ENCODE measurements around the gene MPPE1. TPM values are rescaled to one million over a fixed set of nuclear protein-coding genes. Genes with fewer than 3 reads are reported as not detected.
A peak's percentile ranks its signal among the peaks of the same experiment; 100 is the strongest.

Gene MPPE1
- total RNA-seq, 1 donor from 2014 or later = 37.5 TPM

GRCh38 chr18:11871501-11871900, 36.6 kb downstream of the MPPE1 start:
- H3K27ac Mint-ChIP-seq = no peak overlapping the region
- peaks cover 6% of the 10 kb centered on the region for H3K9me3 Mint-ChIP-seq
- intact Hi-C loops (cut with micrococcal nuclease) = no loop called here
- H3K4me1 Mint-ChIP-seq (ENCODE audit: low read depth) = peaks cover 2% of the 10 kb centered on the region
- peaks cover 4% of the 10 kb centered on the region for H3K36me3 Mint-ChIP-seq (ENCODE audit: low read depth)
- no peak for DNase-seq (ENCODE audit: low spot score)
- no peak overlapping the region for H3K4me3 Mint-ChIP-seq (ENCODE audit: low read depth)
- peaks cover 5% of the 10 kb centered on the region for H3K27me3 Mint-ChIP-seq (ENCODE audit: low read depth)

GRCh38 chr18:11868230-11868629, 39.9 kb downstream of the MPPE1 start:
- Mint-ChIP-seq H3K9me3 (no peaks in the 10 kb centered on the region), H3K36me3 (ENCODE audit: low read depth) (no peaks in the 10 kb centered on the region), H3K4me3 (ENCODE audit: low read depth) (no peak overlapping the region), H3K4me1 (ENCODE audit: low read depth) (peaks cover 2% of the 10 kb centered on the region), H3K27ac (no peak overlapping the region), H3K27me3 (ENCODE audit: low read depth) (peaks cover 5% of the 10 kb centered on the region)
- no peak for DNase-seq (ENCODE audit: low spot score)
- intact Hi-C loops (cut with micrococcal nuclease) = no loop called here

GRCh38 chr18:11866764-11867163, 41.4 kb downstream of the MPPE1 start:
- H3K27ac Mint-ChIP-seq = no peak overlapping the region
- no peaks in the 10 kb centered on the region for H3K36me3 Mint-ChIP-seq (ENCODE audit: low read depth)
- peaks cover 2% of the 10 kb centered on the region for H3K4me1 Mint-ChIP-seq (ENCODE audit: low read depth)
- intact Hi-C loops (cut with micrococcal nuclease) = no loop called here
- H3K4me3 Mint-ChIP-seq (ENCODE audit: low read depth) = no peak overlapping the region
- no peak for DNase-seq (ENCODE audit: low spot score)
- peaks cover 2% of the 10 kb centered on the region for H3K27me3 Mint-ChIP-seq (ENCODE audit: low read depth)
- H3K9me3 Mint-ChIP-seq = no peaks in the 10 kb centered on the region

GRCh38 chr18:11866329-11866728, 41.8 kb downstream of the MPPE1 start:
- Mint-ChIP-seq H3K27ac (no peak overlapping the region), H3K4me3 (ENCODE audit: low read depth) (no peak overlapping the region), H3K36me3 (ENCODE audit: low read depth) (no peaks in the 10 kb centered on the region), H3K27me3 (ENCODE audit: low read depth) (peaks cover under 1% of the 10 kb centered on the region), H3K4me1 (ENCODE audit: low read depth) (peaks cover under 1% of the 10 kb centered on the region), H3K9me3 (no peaks in the 10 kb centered on the region)
- no peak for DNase-seq (ENCODE audit: low spot score)
- intact Hi-C loops (cut with micrococcal nuclease) = no loop called here

DNA sequence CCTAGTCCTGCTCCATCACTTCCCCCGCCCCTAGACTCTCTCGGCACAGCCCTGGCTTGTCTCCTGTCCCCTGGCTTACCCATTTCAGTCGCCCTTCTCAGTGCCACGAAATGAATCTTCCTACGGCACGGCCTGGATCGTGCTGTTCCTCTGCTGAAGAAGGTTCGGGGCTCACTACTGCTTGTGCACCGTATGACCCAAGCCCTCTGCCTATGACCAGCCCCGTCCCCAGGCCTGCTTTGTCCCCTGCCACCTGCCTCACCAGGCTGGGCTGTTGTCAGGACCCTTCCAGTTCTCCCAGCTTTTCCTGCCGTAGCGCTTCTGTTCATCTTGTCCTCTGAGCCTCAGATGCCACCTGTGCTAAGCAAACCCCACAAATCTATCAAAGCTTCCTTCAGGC, 43.0 kb downstream of the MPPE1 start:
- intact Hi-C loops (cut with micrococcal nuclease) = no loop called here
- no peak for DNase-seq (ENCODE audit: low spot score)
- Mint-ChIP-seq H3K27ac (no peak overlapping the region), H3K4me3 (ENCODE audit: low read depth) (no peak overlapping the region), H3K9me3 (no peaks in the 10 kb centered on the region), H3K27me3 (ENCODE audit: low read depth) (no peaks in the 10 kb centered on the region), H3K4me1 (ENCODE audit: low read depth) (peaks cover 6% of the 10 kb centered on the region), H3K36me3 (ENCODE audit: low read depth) (no peaks in the 10 kb centered on the region)

- no peak overlapping the region for H3K27ac Mint-ChIP-seq
- H3K27me3 Mint-ChIP-seq (ENCODE audit: low read depth) = no peaks in the 10 kb centered on the region
- H3K36me3 Mint-ChIP-seq (ENCODE audit: low read depth) = no peaks in the 10 kb centered on the region
Measured at GRCh38 chr18:11864471-11864870, 43.6 kb downstream of the MPPE1 start.

DNA sequence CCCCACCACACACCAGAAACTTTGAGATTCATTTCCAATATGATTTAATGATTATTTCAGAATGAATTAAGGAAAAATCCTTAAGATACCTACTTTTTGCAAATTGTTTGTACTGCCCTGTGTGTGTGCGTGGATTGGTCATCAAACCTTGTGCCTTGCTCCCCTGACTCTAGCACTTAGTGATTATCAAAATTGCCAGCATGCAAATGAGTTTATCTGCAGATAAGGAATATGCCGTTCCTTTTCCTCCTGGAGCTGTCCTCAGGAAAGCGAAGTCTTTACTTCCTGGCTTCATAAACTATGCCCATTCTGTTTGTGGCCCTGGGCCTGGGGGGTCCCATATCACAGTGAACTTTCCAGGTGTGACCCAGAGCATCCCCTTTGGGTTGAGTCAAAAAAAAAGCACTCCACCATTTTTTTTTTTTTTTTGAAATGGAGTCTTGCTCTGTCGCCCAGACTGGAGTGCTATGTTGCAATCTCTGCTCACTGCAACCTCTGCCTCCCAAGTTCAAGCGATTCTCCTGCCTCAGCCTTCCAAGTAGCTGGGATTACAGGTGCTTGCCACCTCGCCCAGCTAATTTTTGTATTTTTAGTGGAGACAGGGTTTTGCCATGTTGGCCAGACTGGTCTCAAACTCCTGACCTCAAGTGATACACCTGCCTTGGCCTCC, 45.5 kb downstream of the MPPE1 start:
- Mint-ChIP-seq H3K27me3 (ENCODE audit: low read depth) (no peaks in the 10 kb centered on the region), H3K4me1 (ENCODE audit: low read depth) (peaks cover 20% of the 10 kb centered on the region), H3K36me3 (ENCODE audit: low read depth) (no peaks in the 10 kb centered on the region), H3K4me3 (ENCODE audit: low read depth) (no peak overlapping the region), H3K27ac (no peak overlapping the region), H3K9me3 (no peaks in the 10 kb centered on the region)
- no peak for DNase-seq (ENCODE audit: low spot score)
- intact Hi-C loops (cut with micrococcal nuclease) = no loop called here

More at GRCh38 chr18:11864471-11864870, 43.6 kb downstream of the MPPE1 start:
- intact Hi-C loops (cut with micrococcal nuclease) = no loop called here
- no peaks in the 10 kb centered on the region for H3K9me3 Mint-ChIP-seq
- no peak for DNase-seq (ENCODE audit: low spot score)
- no peak overlapping the region for H3K4me3 Mint-ChIP-seq (ENCODE audit: low read depth)
- H3K4me1 Mint-ChIP-seq (ENCODE audit: low read depth) = peaks cover 9% of the 10 kb centered on the region

- intact Hi-C loops (cut with micrococcal nuclease) = no loop called here
- Mint-ChIP-seq H3K9me3 (no peaks in the 10 kb centered on the region), H3K27me3 (ENCODE audit: low read depth) (no peaks in the 10 kb centered on the region), H3K36me3 (ENCODE audit: low read depth) (no peaks in the 10 kb centered on the region), H3K4me3 (ENCODE audit: low read depth) (no peak overlapping the region), H3K4me1 (ENCODE audit: low read depth) (peaks cover 26% of the 10 kb centered on the region), H3K27ac (no peak overlapping the region)
- no peak for DNase-seq (ENCODE audit: low spot score)
Measured at GRCh38 chr18:11861583-11862288, 46.4 kb downstream of the MPPE1 start.

GRCh38 chr18:11860594-11861450, 47.3 kb downstream of the MPPE1 start:
- no peak overlapping the region for H3K4me3 Mint-ChIP-seq (ENCODE audit: low read depth)
- peak overlapping the region; percentile 65 for H3K27ac Mint-ChIP-seq
- peaks cover 26% of the 10 kb centered on the region for H3K4me1 Mint-ChIP-seq (ENCODE audit: low read depth)
- no peaks in the 10 kb centered on the region for H3K36me3 Mint-ChIP-seq (ENCODE audit: low read depth)
- intact Hi-C loops (cut with micrococcal nuclease) = no loop called here
- H3K27me3 Mint-ChIP-seq (ENCODE audit: low read depth) = no peaks in the 10 kb centered on the region
- DNase-seq (ENCODE audit: low spot score) = no peak
- no peaks in the 10 kb centered on the region for H3K9me3 Mint-ChIP-seq

- Mint-ChIP-seq H3K9me3 (no peaks in the 10 kb centered on the region), H3K4me3 (ENCODE audit: low read depth) (no peak overlapping the region), H3K27me3 (ENCODE audit: low read depth) (no peaks in the 10 kb centered on the region), H3K4me1 (ENCODE audit: low read depth) (peaks cover 28% of the 10 kb centered on the region), H3K27ac (peak overlapping the region; percentile 65), H3K36me3 (ENCODE audit: low read depth) (peaks cover 1% of the 10 kb centered on the region)
- no peak for DNase-seq (ENCODE audit: low spot score)
- intact Hi-C loops (cut with micrococcal nuclease) = loop anchor here (10.0 kb wide), 1 partner anchor 95 kb away; no protein-coding TSS in a partner anchor
Measured at GRCh38 chr18:11859903-11860407, 48.2 kb downstream of the MPPE1 start.

DNA sequence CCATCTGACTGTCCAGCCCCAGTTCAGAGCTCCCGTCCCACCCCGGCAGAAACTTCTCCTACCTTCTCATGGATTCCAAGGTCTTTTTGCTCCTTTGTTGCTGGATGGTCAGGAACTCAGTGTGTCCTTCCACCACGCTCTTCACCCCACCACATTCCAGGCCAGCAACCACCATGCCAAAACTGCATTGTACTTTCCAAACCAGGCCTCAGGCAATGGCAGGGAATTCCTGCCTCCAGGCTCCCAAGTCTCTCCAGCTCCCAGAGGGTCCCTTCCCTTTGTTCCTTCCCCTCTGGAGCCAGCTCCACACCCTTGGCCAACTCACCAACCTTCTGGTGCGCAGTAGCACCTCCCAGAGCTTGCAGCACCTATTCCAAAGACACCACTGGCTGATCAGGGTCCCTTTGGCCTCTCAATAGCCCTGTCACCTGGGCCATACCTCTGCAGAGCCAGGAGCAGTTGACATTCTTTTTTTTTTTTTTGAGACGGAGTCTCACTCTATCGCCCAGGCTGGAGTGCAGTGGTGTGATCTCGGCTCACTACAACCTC, 48.8 kb downstream of the MPPE1 start:
- H3K4me3 Mint-ChIP-seq (ENCODE audit: low read depth) = no peak overlapping the region
- H3K27me3 Mint-ChIP-seq (ENCODE audit: low read depth) = no peaks in the 10 kb centered on the region
- H3K27ac Mint-ChIP-seq = peak overlapping the region; percentile 7
- no peaks in the 10 kb centered on the region for H3K9me3 Mint-ChIP-seq
- H3K4me1 Mint-ChIP-seq (ENCODE audit: low read depth) = peaks cover 30% of the 10 kb centered on the region
- DNase-seq (ENCODE audit: low spot score) = no peak
- peaks cover 4% of the 10 kb centered on the region for H3K36me3 Mint-ChIP-seq (ENCODE audit: low read depth)
- intact Hi-C loops (cut with micrococcal nuclease) = loop anchor here (10.0 kb wide), 1 partner anchor 95 kb away; no protein-coding TSS in a partner anchor

GRCh38 chr18:11857177-11857887, 50.8 kb downstream of the MPPE1 start:
- no peak for DNase-seq (ENCODE audit: low spot score)
- H3K4me3 Mint-ChIP-seq (ENCODE audit: low read depth) = no peak overlapping the region
- peaks cover 4% of the 10 kb centered on the region for H3K36me3 Mint-ChIP-seq (ENCODE audit: low read depth)
- no peak overlapping the region for H3K27ac Mint-ChIP-seq
- H3K9me3 Mint-ChIP-seq = no peaks in the 10 kb centered on the region
- H3K4me1 Mint-ChIP-seq (ENCODE audit: low read depth) = peaks cover 35% of the 10 kb centered on the region
- intact Hi-C loops (cut with micrococcal nuclease) = loop anchor here (10.0 kb wide), 1 partner anchor 93 kb away; no protein-coding TSS in a partner anchor
- no peaks in the 10 kb centered on the region for H3K27me3 Mint-ChIP-seq (ENCODE audit: low read depth)
